Type B pancreatic cell (in vitro differentiated cells): Measurements from ENCODE around the gene HSPB8. TPM values are rescaled to one million over a fixed set of nuclear protein-coding genes. Genes with fewer than 3 reads are reported as not detected.
A peak's percentile ranks its signal among the peaks of the same experiment; 100 is the strongest.

Source experiments
- DNase-seq: peaks from one replicate; pipeline ENCODE4 v3.0.0; 2021; ENCODE audit warnings: mixed read lengths; ENCODE audit not compliant: unreplicated experiment; ENCODE audit errors: extremely low spot score
- H3K27ac Mint-ChIP-seq: 2 replicates; pipeline ENCODE4 v1.8.0; 2021; ENCODE audit warnings: mild to moderate bottlenecking, mixed read lengths
- H3K27me3 Mint-ChIP-seq: 2 replicates; pipeline ENCODE4 v1.8.0; 2021; ENCODE audit warnings: mixed read lengths
- H3K36me3 Mint-ChIP-seq: 2 replicates; pipeline ENCODE4 v1.8.0; 2021; ENCODE audit warnings: mixed read lengths
- H3K4me1 Mint-ChIP-seq: one replicate; pipeline ENCODE4 v1.8.0; 2021; ENCODE audit warnings: mixed read lengths; ENCODE audit not compliant: unreplicated experiment
- H3K4me3 Mint-ChIP-seq: 2 replicates; pipeline ENCODE4 v1.8.0; 2021; ENCODE audit warnings: mild to moderate bottlenecking, mixed read lengths
- H3K9me3 Mint-ChIP-seq: 2 replicates; pipeline ENCODE4 v1.8.0; 2021; ENCODE audit warnings: mixed read lengths
- total RNA-seq: library from RNA; stranded (reverse); gene quantifications from 2 replicates; pipeline ENCODE4 v1.2.1, GENCODE V29; 2021; ENCODE audit warnings: low replicate concordance
- TF ChIP-seq, protein P1 (sequence below): fragments of 200-600 bp; sonication (generic); conservative IDR thresholded peaks from 2 replicates; pipeline ENCODE4 v1.5.0; 2021; ENCODE audit warnings: antibody characterized with exemption, mild to moderate bottlenecking

HSPB8 gene
- total RNA-seq, 1 donor from 2014 or later = 17.0 TPM

DNA sequence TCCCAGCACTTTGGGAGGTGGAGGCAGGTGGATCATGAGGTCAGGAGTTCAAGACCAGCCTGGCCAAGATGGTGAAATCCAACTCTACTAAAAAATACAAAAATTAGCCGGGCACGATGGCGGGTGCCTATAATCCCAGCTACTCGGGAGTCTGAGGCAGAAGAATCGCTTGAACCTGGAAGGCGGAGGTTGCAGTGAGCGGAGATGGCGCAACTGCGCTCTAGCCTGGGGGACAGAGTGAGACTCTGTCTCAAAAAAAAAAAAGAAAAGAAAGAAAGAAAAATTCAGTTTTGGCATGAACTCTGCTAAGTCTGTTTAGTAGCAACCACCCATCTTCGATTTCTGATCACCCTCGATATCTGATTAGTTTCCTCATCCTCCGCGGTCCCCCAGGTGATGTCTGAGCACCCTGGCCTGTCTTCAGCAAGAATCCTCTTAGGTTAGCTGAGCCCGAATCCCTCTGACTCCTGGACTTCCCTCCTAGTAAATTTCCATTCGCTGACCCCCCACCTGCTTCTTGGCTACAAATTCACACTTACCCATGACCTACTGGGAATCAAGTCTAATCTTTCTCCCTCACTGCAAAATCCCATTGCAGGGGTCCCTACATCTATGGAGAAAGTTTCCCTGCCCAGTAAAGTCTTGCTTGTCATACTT lies 879 bp upstream of the HSPB8 start:
- H3K4me1 Mint-ChIP-seq = peaks cover 36% of the 10 kb centered on the region
- H3K27ac Mint-ChIP-seq = peak overlapping the region; percentile 98

DNA sequence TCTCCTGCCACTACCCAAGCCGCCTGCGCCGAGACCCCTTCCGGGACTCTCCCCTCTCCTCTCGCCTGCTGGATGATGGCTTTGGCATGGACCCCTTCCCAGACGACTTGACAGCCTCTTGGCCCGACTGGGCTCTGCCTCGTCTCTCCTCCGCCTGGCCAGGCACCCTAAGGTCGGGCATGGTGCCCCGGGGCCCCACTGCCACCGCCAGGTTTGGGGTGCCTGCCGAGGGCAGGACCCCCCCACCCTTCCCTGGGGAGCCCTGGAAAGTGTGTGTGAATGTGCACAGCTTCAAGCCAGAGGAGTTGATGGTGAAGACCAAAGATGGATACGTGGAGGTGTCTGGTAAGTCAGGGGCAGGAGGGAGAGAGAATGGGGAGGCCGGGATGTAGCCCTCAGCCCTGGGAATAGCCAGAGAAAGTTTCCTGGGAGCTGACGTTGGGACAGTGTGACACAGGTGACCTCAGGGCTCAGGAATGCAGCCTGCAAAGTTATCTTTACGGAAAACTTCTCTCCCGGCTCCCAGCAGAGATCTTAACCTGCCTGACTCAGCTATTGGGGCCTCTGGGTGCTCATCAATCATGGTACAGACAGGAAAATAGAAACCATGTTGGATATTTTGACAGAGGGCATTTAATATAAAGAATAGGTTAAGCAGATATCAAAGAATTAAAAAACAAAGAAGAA lies 747 bp downstream of the HSPB8 start:
- Mint-ChIP-seq H3K27ac (peak overlapping the region; percentile 88), H3K36me3 (no peaks in the 10 kb centered on the region), H3K4me3 (peak overlapping the region; percentile 87), H3K4me1 (peaks cover 40% of the 10 kb centered on the region), H3K27me3 (peaks cover 3% of the 10 kb centered on the region), H3K9me3 (no peaks in the 10 kb centered on the region)
- TF ChIP-seq, protein P1, sequence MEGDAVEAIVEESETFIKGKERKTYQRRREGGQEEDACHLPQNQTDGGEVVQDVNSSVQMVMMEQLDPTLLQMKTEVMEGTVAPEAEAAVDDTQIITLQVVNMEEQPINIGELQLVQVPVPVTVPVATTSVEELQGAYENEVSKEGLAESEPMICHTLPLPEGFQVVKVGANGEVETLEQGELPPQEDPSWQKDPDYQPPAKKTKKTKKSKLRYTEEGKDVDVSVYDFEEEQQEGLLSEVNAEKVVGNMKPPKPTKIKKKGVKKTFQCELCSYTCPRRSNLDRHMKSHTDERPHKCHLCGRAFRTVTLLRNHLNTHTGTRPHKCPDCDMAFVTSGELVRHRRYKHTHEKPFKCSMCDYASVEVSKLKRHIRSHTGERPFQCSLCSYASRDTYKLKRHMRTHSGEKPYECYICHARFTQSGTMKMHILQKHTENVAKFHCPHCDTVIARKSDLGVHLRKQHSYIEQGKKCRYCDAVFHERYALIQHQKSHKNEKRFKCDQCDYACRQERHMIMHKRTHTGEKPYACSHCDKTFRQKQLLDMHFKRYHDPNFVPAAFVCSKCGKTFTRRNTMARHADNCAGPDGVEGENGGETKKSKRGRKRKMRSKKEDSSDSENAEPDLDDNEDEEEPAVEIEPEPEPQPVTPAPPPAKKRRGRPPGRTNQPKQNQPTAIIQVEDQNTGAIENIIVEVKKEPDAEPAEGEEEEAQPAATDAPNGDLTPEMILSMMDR = no peak
- no peak for DNase-seq

More for the DNA sequence above, 879 bp upstream of the HSPB8 start:
- Mint-ChIP-seq H3K27me3 (peaks cover 3% of the 10 kb centered on the region), H3K36me3 (no peaks in the 10 kb centered on the region), H3K4me3 (peak overlapping the region; percentile 11), H3K9me3 (no peaks in the 10 kb centered on the region)
- DNase-seq = no peak
- TF ChIP-seq, protein P1 = no peak

- Mint-ChIP-seq H3K27ac (peak overlapping the region; percentile 88), H3K9me3 (no peaks in the 10 kb centered on the region), H3K4me3 (peak overlapping the region; percentile 87), H3K4me1 (peaks cover 40% of the 10 kb centered on the region), H3K27me3 (peaks cover 3% of the 10 kb centered on the region), H3K36me3 (no peaks in the 10 kb centered on the region)
- DNase-seq = no peak
- TF ChIP-seq, protein P1 = no peak
Measured at GRCh38 chr12:119180380-119181040, 1.8 kb downstream of the HSPB8 start.

DNA sequence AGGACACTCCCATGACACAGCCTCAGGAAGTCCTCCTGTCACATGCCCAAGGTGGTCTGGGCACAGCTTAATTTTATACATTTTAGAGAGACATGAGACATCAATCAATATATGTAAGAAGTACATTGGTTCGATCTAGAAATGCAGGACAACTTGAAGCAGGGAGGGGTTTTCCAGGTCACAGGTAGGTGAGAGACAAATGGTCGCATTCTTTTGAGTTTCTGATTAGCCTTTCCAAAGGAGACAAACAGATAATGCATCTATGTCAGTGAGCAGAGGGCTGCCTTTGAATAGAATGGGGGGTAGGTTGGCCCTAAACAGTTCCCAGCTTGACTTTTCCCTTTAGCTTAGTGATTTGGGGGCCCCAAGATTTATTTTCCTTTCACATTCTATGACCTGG lies 2.5 kb downstream of the HSPB8 start:
- peak overlapping the region; percentile 88 for H3K27ac Mint-ChIP-seq
- TF ChIP-seq, protein P1 = no peak
- H3K4me1 Mint-ChIP-seq = peaks cover 43% of the 10 kb centered on the region
- no peak for DNase-seq
- peak overlapping the region; percentile 87 for H3K4me3 Mint-ChIP-seq
- H3K36me3 Mint-ChIP-seq = no peaks in the 10 kb centered on the region
- no peaks in the 10 kb centered on the region for H3K9me3 Mint-ChIP-seq
- peaks cover 2% of the 10 kb centered on the region for H3K27me3 Mint-ChIP-seq

- H3K9me3 Mint-ChIP-seq = no peaks in the 10 kb centered on the region
- peak overlapping the region; percentile 88 for H3K27ac Mint-ChIP-seq
- no peak for DNase-seq
Measured at GRCh38 chr12:119181944-119182343, 3.2 kb downstream of the HSPB8 start.

More at GRCh38 chr12:119181944-119182343, 3.2 kb downstream of the HSPB8 start:
- Mint-ChIP-seq H3K36me3 (no peaks in the 10 kb centered on the region), H3K4me1 (peaks cover 43% of the 10 kb centered on the region), H3K4me3 (peak overlapping the region; percentile 87), H3K27me3 (no peaks in the 10 kb centered on the region)
- TF ChIP-seq, protein P1 = no peak
